ENCODE data around the gene FBN1.

The FBN1 gene

DNA sequence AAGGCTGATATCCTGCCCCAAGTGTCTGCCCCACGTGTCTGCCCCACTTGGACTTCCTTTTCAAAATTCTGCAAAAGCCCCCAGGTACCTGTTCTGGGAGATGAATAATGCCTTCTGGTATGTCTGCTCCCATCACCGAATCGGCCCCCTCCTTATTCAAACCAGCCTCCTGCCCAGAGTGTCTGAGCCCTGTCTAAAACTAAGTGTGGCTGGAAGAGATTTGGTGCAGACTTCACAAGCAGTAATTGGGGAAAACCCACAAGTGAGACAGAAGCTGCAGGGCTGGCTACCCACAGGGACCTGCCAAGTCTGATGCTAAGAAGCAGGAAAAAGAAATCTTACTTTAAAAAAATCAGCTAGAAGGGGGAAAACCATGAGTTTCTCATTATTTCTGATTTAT lies 229.2 kb downstream of the FBN1 start:
- no peaks in the 10 kb centered on the region for H3K9me3 ChIP-seq (ENCODE audit: insufficient read depth, low read length)
- H3K36me3 ChIP-seq (ENCODE audit: insufficient read depth, insufficient read length, low read length) = peaks cover 16% of the 10 kb centered on the region
- H3K9ac ChIP-seq (ENCODE audit: insufficient read length, low read depth) = no peak overlapping the region
- TF ChIP-seq YY1 (IDR thresholded peaks at IDR 0.05; ENCODE audit: insufficient read depth, insufficient read length) (no peak), ZNF274 (IDR thresholded peaks at IDR 0.05; ENCODE audit: low read depth, low read length) (no peak), SUZ12 (IDR thresholded peaks at IDR 0.05; ENCODE audit: extremely low read depth, insufficient read depth, insufficient read length) (no peak)
- H3K4me1 ChIP-seq (ENCODE audit: insufficient read depth, insufficient read length) = no peaks in the 10 kb centered on the region
- H3K4me3 ChIP-seq (ENCODE audit: insufficient read length, low read depth) = no peak overlapping the region
- DNase-seq (ENCODE audit: low read depth, low spot score) = no peak
- no peaks in the 10 kb centered on the region for H3K27me3 ChIP-seq (ENCODE audit: insufficient read depth, insufficient read length)

GRCh38 chr15:48415036-48415886 lies 230.2 kb downstream of the FBN1 start:
- Histone ChIP-seq H3K9me3 (ENCODE audit: insufficient read depth, low read length) (no peaks in the 10 kb centered on the region), H3K27me3 (ENCODE audit: insufficient read depth, insufficient read length) (no peaks in the 10 kb centered on the region), H3K4me3 (ENCODE audit: insufficient read length, low read depth) (no peak overlapping the region), H3K36me3 (ENCODE audit: insufficient read depth, insufficient read length, low read length) (peaks cover 10% of the 10 kb centered on the region), H3K4me1 (ENCODE audit: insufficient read depth, insufficient read length) (no peaks in the 10 kb centered on the region), H3K9ac (ENCODE audit: insufficient read length, low read depth) (no peak overlapping the region)
- TF ChIP-seq ZNF274 (IDR thresholded peaks at IDR 0.05; ENCODE audit: low read depth, low read length) (no peak), SUZ12 (IDR thresholded peaks at IDR 0.05; ENCODE audit: extremely low read depth, insufficient read depth, insufficient read length) (no peak), YY1 (IDR thresholded peaks at IDR 0.05; ENCODE audit: insufficient read depth, insufficient read length) (no peak)
- DNase-seq (ENCODE audit: low read depth, low spot score) = no peak

- H3K9me3 ChIP-seq (ENCODE audit: insufficient read depth, low read length) = no peaks in the 10 kb centered on the region
- no peak for DNase-seq (ENCODE audit: low read depth, low spot score)
- no peaks in the 10 kb centered on the region for H3K27me3 ChIP-seq (ENCODE audit: insufficient read depth, insufficient read length)
- TF ChIP-seq YY1 (IDR thresholded peaks at IDR 0.05; ENCODE audit: insufficient read depth, insufficient read length) (no peak), ZNF274 (IDR thresholded peaks at IDR 0.05; ENCODE audit: low read depth, low read length) (no peak), SUZ12 (IDR thresholded peaks at IDR 0.05; ENCODE audit: extremely low read depth, insufficient read depth, insufficient read length) (no peak)
- H3K9ac ChIP-seq (ENCODE audit: insufficient read length, low read depth) = no peak overlapping the region
- H3K4me3 ChIP-seq (ENCODE audit: insufficient read length, low read depth) = no peak overlapping the region
- H3K4me1 ChIP-seq (ENCODE audit: insufficient read depth, insufficient read length) = no peaks in the 10 kb centered on the region
- peaks cover 3% of the 10 kb centered on the region for H3K36me3 ChIP-seq (ENCODE audit: insufficient read depth, insufficient read length, low read length)
These were observed 231.5 kb downstream of the FBN1 start for GRCh38 chr15:48414015-48414414.

GRCh38 chr15:48413304-48413703 lies 232.2 kb downstream of the FBN1 start:
- DNase-seq (ENCODE audit: low read depth, low spot score) = no peak
- no peaks in the 10 kb centered on the region for H3K4me1 ChIP-seq (ENCODE audit: insufficient read depth, insufficient read length)
- no peaks in the 10 kb centered on the region for H3K27me3 ChIP-seq (ENCODE audit: insufficient read depth, insufficient read length)
- H3K4me3 ChIP-seq (ENCODE audit: insufficient read length, low read depth) = no peak overlapping the region
- no peak overlapping the region for H3K9ac ChIP-seq (ENCODE audit: insufficient read length, low read depth)
- H3K9me3 ChIP-seq (ENCODE audit: insufficient read depth, low read length) = no peaks in the 10 kb centered on the region
- TF ChIP-seq SUZ12 (IDR thresholded peaks at IDR 0.05; ENCODE audit: extremely low read depth, insufficient read depth, insufficient read length) (no peak), YY1 (IDR thresholded peaks at IDR 0.05; ENCODE audit: insufficient read depth, insufficient read length) (no peak), ZNF274 (IDR thresholded peaks at IDR 0.05; ENCODE audit: low read depth, low read length) (no peak)
- peaks cover 3% of the 10 kb centered on the region for H3K36me3 ChIP-seq (ENCODE audit: insufficient read depth, insufficient read length, low read length)

DNA sequence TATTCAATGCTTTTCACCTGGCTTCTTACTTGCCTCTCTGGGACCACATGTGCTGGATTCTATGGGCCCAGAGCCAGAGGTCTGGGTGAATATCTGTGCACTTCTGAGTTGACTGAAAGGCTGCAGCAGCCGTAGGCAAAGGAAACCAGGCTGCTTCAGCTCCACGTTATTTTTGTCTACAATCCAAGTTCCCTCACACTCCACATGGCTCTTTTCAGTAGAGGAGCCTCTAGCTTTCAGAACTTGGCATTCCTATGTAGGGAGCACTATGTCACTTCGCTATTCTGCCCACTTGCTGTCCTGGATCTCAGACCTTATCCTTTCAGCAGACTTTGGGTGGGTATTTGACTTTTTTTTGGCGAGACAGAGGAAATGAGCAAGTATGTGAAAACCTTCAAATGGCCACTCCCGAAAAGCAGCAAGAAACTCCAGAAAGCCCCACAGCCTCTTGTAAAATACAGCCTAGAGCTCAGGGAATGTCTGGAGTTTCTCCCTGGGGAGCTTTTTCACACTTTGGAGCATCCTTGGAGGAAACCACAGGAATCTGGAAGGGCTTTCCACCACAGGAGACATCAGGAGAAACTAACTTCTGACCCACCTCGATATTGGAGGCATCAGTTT lies 233.4 kb downstream of the FBN1 start:
- Histone ChIP-seq H3K36me3 (ENCODE audit: insufficient read depth, insufficient read length, low read length) (peaks cover 3% of the 10 kb centered on the region), H3K4me1 (ENCODE audit: insufficient read depth, insufficient read length) (no peaks in the 10 kb centered on the region), H3K4me3 (ENCODE audit: insufficient read length, low read depth) (no peak overlapping the region), H3K27me3 (ENCODE audit: insufficient read depth, insufficient read length) (no peaks in the 10 kb centered on the region), H3K9ac (ENCODE audit: insufficient read length, low read depth) (no peak overlapping the region), H3K9me3 (ENCODE audit: insufficient read depth, low read length) (no peaks in the 10 kb centered on the region)
- no peak for DNase-seq (ENCODE audit: low read depth, low spot score)
- no peak for TF ChIP-seq ZNF274 (IDR thresholded peaks at IDR 0.05; ENCODE audit: low read depth, low read length)
- no peak for TF ChIP-seq SUZ12 (IDR thresholded peaks at IDR 0.05; ENCODE audit: extremely low read depth, insufficient read depth, insufficient read length)

DNA sequence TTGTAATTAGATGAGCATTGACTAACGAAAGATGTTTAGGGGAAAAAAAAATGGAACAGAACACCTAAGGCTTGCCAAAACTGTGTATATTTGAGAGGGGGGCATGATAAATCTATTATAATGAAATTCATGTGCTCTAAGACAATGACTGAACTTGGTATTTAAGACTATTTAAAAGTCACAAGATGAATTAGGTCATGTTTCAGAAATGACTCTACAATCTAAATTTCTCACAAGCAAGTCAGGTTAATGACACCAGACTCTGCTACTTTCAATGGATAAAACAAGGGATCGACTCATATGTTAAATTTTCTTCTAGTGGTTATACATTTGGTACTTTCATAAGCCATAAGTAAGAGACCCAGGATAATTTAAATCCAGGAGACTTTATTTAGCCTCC lies 235.9 kb downstream of the FBN1 start:
- no peaks in the 10 kb centered on the region for H3K9me3 ChIP-seq (ENCODE audit: insufficient read depth, low read length)
- no peak overlapping the region for H3K9ac ChIP-seq (ENCODE audit: insufficient read length, low read depth)
- no peak overlapping the region for H3K4me3 ChIP-seq (ENCODE audit: insufficient read length, low read depth)
- DNase-seq (ENCODE audit: low read depth, low spot score) = no peak
- TF ChIP-seq ZNF274 (IDR thresholded peaks at IDR 0.05; ENCODE audit: low read depth, low read length) (no peak), YY1 (IDR thresholded peaks at IDR 0.05; ENCODE audit: insufficient read depth, insufficient read length) (no peak), SUZ12 (IDR thresholded peaks at IDR 0.05; ENCODE audit: extremely low read depth, insufficient read depth, insufficient read length) (no peak)
- no peaks in the 10 kb centered on the region for H3K27me3 ChIP-seq (ENCODE audit: insufficient read depth, insufficient read length)
- H3K4me1 ChIP-seq (ENCODE audit: insufficient read depth, insufficient read length) = no peaks in the 10 kb centered on the region
- peaks cover 3% of the 10 kb centered on the region for H3K36me3 ChIP-seq (ENCODE audit: insufficient read depth, insufficient read length, low read length)

GRCh38 chr15:48408327-48408726 lies 237.2 kb downstream of the FBN1 start:
- peaks cover 3% of the 10 kb centered on the region for H3K36me3 ChIP-seq (ENCODE audit: insufficient read depth, insufficient read length, low read length)
- no peaks in the 10 kb centered on the region for H3K9me3 ChIP-seq (ENCODE audit: insufficient read depth, low read length)
- no peak overlapping the region for H3K9ac ChIP-seq (ENCODE audit: insufficient read length, low read depth)
- TF ChIP-seq SUZ12 (IDR thresholded peaks at IDR 0.05; ENCODE audit: extremely low read depth, insufficient read depth, insufficient read length) = no peak
- H3K4me1 ChIP-seq (ENCODE audit: insufficient read depth, insufficient read length) = no peaks in the 10 kb centered on the region
- no peaks in the 10 kb centered on the region for H3K27me3 ChIP-seq (ENCODE audit: insufficient read depth, insufficient read length)
- DNase-seq (ENCODE audit: low read depth, low spot score) = no peak
- H3K4me3 ChIP-seq (ENCODE audit: insufficient read length, low read depth) = no peak overlapping the region
